Measurements from ENCODE around the gene VPS35.

DNA sequence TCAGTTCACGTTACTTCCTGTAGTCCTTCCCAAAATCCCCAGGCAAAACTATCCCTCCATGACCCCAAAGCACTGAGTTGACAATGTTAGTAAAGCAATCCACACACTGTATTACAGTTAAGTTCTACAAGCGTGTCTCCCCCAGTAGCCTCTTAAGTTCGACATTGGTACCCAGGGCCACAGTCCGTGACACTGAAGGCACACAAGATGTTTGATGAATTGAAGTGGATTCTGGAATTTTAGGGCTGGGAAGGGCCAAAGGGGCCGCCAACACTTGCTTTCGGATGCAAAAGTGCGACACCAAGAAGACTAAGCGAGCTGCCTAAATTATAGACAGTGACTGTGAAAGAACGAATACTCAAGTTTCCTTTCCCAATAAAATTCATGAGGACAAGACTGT lies 1.5 kb downstream of the VPS35 start:
- TF ChIP-seq, protein P1, sequence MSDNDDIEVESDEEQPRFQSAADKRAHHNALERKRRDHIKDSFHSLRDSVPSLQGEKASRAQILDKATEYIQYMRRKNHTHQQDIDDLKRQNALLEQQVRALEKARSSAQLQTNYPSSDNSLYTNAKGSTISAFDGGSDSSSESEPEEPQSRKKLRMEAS (IDR thresholded peaks at IDR 0.05): no peak
- TF ChIP-seq YY1 (IDR thresholded peaks at IDR 0.05; ENCODE audit: low read depth): no peak
- no peak for TF ChIP-seq EP300 (IDR thresholded peaks at IDR 0.05; ENCODE audit: borderline replicate concordance)
